Epithelial cell of esophagus (primary cell): ENCODE data around the gene SCG2.
A peak's percentile ranks its signal among the peaks of the same experiment; 100 is the strongest.

Experiments used
- DNase-seq: peaks from one replicate; pipeline ENCODE4 v3.0.0; 2010; ENCODE audit warnings: low read depth
- H3K4me3 ChIP-seq: 2 replicates; pipeline ENCODE4 v1.5.1; 2011; ENCODE audit warnings: mild to moderate bottlenecking, low read length, control low read depth
- TF ChIP-seq, protein P1 (sequence below): IDR thresholded peaks from 2 replicates; pipeline ENCODE4 v1.5.1; 2011; ENCODE audit warnings: low read depth, mild to moderate bottlenecking, low read length, control low read depth, inconsistent platforms; ENCODE audit not compliant: insufficient read depth; ENCODE audit errors: missing control alignments

The SCG2 gene

DNA sequence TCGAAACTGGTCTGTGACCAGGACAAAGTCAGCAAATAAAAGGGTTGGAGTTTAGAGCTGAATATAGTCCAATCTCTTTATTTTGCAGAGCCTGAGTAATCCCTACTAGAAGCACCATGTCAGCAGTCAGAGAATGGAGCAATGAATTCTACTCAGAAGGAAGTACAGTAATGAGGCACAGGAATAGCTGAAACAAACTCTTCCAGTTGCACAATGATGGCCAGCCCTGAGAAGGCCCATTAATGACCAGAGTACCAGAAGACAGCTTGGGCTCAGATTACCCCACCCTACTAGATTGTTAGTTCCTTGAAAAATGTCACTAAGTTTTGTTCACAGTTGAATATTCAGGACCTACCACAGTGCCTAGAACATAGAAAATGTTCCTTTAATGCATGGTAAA, 40.3 kb upstream of the SCG2 start:
- no peak overlapping the region for H3K4me3 ChIP-seq
- TF ChIP-seq, protein P1, sequence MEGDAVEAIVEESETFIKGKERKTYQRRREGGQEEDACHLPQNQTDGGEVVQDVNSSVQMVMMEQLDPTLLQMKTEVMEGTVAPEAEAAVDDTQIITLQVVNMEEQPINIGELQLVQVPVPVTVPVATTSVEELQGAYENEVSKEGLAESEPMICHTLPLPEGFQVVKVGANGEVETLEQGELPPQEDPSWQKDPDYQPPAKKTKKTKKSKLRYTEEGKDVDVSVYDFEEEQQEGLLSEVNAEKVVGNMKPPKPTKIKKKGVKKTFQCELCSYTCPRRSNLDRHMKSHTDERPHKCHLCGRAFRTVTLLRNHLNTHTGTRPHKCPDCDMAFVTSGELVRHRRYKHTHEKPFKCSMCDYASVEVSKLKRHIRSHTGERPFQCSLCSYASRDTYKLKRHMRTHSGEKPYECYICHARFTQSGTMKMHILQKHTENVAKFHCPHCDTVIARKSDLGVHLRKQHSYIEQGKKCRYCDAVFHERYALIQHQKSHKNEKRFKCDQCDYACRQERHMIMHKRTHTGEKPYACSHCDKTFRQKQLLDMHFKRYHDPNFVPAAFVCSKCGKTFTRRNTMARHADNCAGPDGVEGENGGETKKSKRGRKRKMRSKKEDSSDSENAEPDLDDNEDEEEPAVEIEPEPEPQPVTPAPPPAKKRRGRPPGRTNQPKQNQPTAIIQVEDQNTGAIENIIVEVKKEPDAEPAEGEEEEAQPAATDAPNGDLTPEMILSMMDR: no peak
- DNase-seq: peak; percentile 54

DNA sequence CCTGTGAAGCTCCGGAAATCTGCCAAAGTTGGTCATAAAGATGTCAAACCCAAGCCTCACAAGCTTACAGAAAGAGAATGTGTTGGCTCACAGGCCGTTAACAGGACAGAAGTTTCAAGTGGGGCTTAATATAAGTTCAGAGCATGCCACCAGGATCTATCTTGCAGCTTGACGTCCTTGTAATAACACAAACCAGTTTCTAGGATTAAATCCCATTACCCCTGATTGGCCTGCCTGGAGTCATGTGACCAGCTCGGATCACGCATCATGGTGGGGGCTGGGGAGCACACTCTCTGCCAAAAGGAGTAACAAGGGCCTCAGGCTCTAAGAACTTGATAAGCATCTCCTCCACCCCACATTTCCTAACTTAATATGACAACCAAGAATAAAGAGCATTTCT, 38.9 kb upstream of the SCG2 start:
- DNase-seq: peak; percentile 54
- H3K4me3 ChIP-seq: no peak overlapping the region
- TF ChIP-seq, protein P1: no peak

DNA sequence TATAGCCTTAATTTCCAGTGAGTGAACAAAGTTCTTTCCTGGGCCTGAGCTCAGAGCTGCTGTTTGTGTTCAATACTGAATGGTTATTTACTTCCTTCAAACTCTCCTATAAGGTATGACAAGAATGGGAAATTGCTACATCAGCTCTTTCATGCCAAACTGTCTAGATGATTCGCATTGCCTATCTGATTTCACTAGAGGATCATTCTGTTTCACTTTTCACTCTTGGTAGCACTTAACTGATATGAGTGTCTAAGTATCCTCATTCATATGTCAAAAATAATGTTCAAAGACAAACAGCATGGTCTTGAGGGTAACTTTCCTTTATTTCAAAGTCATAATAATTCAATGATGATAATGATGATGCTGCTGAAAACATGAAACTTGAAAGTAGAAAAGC, 32.9 kb upstream of the SCG2 start:
- H3K4me3 ChIP-seq: no peak overlapping the region
- TF ChIP-seq, protein P1: no peak
- DNase-seq: peak; percentile 68

DNA sequence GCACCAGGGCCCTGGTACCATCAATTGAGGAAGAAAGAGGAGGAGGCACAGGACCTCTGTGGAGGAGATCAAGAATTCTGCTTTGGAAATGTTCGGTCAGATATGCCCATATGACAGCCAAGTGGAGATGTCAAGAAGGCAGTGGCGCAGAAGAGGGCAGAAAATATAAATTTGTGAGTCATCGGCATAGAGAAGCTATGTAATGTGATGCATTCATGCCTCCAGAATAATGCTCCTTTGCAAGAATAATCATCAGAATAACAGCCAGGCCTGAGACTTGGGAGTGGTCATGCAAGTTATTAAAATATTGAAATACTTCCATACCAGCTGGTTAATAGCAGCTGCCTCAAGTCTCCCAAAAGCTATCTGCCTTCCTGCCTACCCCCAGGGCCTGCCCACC, 32.1 kb upstream of the SCG2 start:
- no peak for DNase-seq
- TF ChIP-seq, protein P1: no peak
- no peak overlapping the region for H3K4me3 ChIP-seq

DNA sequence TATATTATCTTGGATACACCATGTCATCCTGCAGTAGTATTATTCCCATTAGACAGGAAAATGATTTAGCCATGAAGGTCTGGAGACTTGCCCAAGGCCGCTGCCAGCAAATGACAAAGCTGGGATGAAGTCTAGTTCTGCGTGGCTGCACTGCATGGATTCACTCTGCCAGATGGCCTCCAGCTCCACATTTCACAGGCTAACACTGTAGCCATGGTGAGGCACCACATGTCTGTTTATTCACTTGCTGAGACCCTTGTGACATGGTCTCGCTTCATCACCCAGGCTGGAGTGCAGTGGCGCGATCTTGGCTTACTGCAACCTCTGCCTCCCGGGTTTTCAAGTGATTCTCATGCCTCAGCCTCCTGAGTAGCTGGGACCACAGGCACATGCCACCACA, 31.5 kb upstream of the SCG2 start:
- TF ChIP-seq, protein P1: no peak
- H3K4me3 ChIP-seq: no peak overlapping the region
- DNase-seq: no peak

DNA sequence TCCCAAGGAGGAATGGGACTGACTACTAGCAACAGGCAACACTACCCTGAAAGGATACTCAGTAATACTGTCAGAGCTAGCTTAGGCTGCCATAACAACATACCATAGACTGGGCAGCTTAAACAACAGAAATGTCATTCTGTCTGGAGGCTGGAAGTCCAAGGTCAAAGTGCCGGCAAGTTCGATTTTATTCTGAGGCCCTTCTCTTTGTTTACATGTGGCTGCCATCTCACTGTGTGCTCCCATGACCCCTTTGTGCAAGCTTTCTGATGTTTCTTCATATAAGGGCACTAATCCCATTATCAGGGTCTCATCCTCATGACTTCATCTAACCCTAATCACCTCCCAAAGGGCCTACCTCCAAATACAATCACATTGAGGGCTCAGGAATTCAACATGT, 30.7 kb upstream of the SCG2 start:
- TF ChIP-seq, protein P1: no peak
- DNase-seq: no peak
- H3K4me3 ChIP-seq: no peak overlapping the region

DNA sequence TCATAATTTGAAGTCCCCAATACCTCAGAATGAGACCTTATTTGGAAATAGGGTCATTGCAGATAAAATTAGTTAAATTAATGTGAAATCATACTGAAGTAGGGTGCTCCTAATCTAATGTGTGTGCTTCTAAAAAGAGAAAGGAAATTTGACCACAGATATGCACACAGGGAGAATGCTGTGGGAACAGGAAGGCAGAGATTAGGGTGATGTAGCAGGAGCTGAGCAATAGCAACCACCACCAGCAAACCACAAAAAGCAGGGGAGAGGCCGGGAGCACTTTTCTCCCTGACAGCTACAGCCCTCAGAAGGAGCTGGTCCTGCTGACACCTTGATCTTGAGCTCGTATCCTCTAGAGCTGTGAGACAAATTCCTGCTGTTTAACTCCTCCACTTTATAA, 24.6 kb upstream of the SCG2 start:
- TF ChIP-seq, protein P1: no peak
- DNase-seq: peak; percentile 59
- H3K4me3 ChIP-seq: no peak overlapping the region
